ENCODE results near the gene SLC5A10. TPM values are rescaled to one million over a fixed set of nuclear protein-coding genes. Genes with fewer than 3 reads are reported as not detected.

The SLC5A10 gene
- total RNA-seq, 4 donors from 2014 or later = 0.40 to 0.76 (median 0.53) TPM; not detected in 1

DNA sequence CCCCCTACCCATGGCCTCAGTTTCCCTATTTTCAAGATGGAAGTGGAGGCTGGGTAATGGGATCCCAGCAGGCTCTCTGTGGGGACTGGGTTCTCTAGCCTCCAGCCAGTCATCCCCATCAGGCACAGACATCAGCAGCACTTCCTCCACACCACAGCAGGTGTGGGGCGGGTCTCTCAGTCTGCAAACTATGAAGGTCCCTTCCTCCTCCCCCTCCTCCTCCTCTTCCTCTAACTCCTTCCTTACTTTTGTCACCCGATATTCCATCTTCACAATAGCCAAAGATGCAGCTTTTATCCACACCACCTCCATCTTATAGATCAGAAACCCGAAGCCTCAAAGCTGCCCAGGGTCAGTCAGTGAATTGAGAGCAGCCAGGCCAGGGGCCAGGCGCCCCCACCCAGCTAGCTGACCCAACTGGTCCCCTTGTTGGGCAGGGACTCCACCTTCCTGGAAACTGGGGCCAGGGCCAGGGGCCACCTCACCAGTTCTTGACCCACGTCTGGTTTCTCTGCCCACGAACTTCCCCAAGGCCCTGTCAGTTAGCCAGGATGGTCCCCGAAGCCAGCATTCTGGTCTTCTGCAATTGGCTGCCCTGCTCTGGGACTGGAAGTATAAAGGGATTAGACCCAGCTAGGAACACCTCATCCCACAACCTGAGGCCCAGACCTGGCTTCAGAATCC lies 50.1 kb downstream of the SLC5A10 start:
- Histone ChIP-seq H3K36me3 (peaks cover 0 to 16% (median 0%) of the 10 kb centered on the region in 3 donors), H3K27me3 (no peaks in the 10 kb centered on the region), H3K9me3 (no peaks in the 10 kb centered on the region), H3K4me1 (peaks cover 19 to 82% (median 29%) of the 10 kb centered on the region in 3 donors), H3K27ac (peak overlapping the region; percentile 89 to 96 (median 94)), H3K4me3 (peak overlapping the region; percentile 63 to 73 (median 66))
- no peak for TF ChIP-seq POLR2A (IDR thresholded peaks at IDR 0.05)
- WGBS, 2 donors = 11 to 36% methylated on average over 2 of the region's 7 CpGs
- intact Hi-C loops (cut with DNase I) = no loop called here
- no peak for DNase-seq

DNA sequence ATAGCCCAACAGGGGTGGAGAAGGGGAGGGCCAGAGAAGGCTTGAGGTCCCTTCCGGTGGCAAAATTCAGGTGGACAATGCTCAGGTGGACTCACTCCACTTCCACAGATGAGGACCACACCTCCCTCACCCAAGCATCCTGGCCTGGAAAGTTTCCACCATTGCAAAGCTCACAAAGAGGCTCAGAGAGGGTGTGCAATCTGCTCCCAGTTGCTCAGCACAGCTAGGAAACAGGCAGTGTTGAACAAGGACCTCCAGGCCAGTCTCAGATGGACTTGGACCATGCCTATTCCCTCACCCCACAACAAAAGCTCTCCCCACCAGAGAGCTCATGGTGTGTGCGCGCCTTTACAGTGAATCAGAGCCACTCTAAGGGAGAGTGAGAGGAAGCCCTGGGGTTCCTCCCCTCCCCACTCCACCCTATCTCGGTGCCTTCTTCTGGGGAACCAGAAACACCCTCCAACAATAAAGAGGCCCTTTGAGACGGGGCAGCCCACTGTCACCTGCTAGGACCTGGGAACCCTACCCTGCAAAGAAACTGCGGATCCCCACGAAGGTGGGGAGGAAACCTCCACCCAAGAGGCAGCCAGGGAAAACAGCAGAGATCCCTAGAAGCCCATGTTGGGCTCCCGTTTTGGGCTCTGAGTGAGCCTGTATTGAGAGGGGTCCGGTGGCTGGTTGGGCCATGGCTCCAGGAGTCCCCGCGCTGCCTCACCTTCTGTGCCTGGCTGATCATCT lies 51.0 kb downstream of the SLC5A10 start:
- peak overlapping the region; percentile 63 to 73 (median 66) for H3K4me3 ChIP-seq
- DNase-seq = no peak
- WGBS, 2 donors = 47 to 54% methylated on average over 6 to 7 of the region's 11 CpGs
- H3K27me3 ChIP-seq = no peaks in the 10 kb centered on the region
- peak overlapping the region; percentile 89 to 96 (median 94) for H3K27ac ChIP-seq
- intact Hi-C loops (cut with DNase I) = no loop called here
- H3K4me1 ChIP-seq = peaks cover 17 to 73% (median 28%) of the 10 kb centered on the region in 3 donors
- TF ChIP-seq, protein P1, sequence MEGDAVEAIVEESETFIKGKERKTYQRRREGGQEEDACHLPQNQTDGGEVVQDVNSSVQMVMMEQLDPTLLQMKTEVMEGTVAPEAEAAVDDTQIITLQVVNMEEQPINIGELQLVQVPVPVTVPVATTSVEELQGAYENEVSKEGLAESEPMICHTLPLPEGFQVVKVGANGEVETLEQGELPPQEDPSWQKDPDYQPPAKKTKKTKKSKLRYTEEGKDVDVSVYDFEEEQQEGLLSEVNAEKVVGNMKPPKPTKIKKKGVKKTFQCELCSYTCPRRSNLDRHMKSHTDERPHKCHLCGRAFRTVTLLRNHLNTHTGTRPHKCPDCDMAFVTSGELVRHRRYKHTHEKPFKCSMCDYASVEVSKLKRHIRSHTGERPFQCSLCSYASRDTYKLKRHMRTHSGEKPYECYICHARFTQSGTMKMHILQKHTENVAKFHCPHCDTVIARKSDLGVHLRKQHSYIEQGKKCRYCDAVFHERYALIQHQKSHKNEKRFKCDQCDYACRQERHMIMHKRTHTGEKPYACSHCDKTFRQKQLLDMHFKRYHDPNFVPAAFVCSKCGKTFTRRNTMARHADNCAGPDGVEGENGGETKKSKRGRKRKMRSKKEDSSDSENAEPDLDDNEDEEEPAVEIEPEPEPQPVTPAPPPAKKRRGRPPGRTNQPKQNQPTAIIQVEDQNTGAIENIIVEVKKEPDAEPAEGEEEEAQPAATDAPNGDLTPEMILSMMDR (IDR thresholded peaks at IDR 0.05) = no peak
- TF ChIP-seq POLR2A (IDR thresholded peaks at IDR 0.05) = peak in 2 of 4 donors; percentile 26 to 34
- H3K9me3 ChIP-seq = no peaks in the 10 kb centered on the region
- H3K36me3 ChIP-seq = peaks cover 0 to 6% (median 0%) of the 10 kb centered on the region in 3 donors

DNA sequence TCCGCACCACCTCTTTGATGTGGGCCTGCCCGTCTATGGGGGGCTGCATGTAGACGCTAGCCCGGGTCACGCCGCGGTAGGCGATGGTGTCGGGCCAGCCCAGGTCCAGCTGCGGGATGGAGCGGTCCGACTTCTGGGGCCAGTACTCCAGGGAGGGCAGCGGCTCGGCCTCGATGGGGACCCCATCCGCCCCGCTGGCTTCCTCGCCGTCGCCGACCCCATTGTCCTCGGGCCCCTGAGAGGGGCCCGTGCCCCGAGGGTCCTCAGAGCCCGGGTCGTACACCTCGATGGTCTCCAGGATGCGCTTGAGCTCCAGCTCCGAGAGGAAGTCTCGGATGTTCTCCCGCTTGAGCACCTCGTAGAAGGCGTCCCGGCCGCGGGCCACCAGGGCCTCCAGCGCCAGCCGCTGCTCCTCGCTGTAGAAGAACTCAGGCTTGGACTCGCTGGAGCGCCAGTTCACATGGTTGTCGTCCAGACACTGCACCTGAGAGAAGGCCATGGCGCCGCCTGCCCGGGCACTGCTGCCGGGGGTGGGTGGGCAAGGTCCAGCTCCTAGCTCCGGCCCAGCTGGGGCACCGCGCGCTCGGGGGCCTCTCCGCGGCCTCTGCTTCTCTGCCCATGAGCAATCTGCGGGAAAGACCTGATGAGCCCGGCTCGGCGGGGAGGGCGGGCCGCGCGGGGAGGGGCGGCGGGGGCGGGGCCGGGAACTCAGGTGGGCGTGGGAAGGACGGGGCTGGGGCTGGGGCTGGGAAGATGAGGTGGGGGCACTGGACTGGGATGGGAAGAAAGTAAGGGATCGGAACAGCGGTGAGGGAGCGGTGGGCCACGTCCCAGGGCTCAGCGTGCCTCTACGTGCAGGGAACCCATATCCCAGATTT lies 51.8 kb downstream of the SLC5A10 start:
- Histone ChIP-seq H3K27ac (peak overlapping the region; percentile 89 to 96 (median 94)), H3K9me3 (no peaks in the 10 kb centered on the region), H3K36me3 (no peaks in the 10 kb centered on the region), H3K4me1 (peaks cover 9 to 65% (median 20%) of the 10 kb centered on the region in 3 donors), H3K27me3 (no peaks in the 10 kb centered on the region), H3K4me3 (peak overlapping the region; percentile 63 to 73 (median 66))
- intact Hi-C loops (cut with DNase I) = no loop called here
- no peak for DNase-seq
- peak in 1 of 4 donors; percentile 63 for TF ChIP-seq POLR2A (IDR thresholded peaks at IDR 0.05)
- TF ChIP-seq, protein P1 (IDR thresholded peaks at IDR 0.05) = no peak
- WGBS, 2 donors = no CpG with 5 or more reads among the region's 73 CpGs

DNA sequence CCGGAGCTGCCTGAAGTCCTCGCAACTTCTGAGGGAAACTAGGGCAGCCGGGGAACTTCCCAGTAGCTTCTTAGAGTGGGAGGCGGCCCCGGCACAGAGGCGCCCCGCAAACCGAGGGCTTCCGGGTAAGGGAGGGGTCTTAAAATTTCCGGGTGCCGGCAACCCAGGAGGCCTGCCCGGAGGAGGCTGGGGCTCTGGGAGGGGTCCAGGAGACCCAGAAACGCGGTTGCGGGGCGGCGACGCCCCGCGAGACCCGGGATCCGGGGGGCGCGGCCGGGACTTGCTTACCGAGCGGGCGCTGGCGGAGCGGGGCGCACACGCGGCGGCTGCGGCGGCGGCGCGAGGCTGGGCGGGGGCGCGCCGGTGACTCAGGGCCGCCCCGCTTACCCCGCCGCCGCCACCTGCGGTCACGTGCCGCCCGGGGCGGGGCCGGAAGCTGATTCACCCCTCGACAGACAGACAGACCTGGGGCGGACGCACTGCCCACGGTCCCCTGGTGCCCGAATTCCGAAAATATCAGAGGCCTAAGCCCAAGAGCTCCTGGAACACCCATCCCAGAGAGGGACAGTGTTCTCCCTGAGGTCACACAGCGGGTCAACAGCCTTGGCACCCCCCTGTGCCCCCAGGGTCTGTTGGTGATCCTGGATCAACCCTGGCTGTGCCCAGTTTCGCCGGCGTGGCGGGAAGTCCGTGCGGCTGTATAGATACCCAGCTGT lies 52.6 kb downstream of the SLC5A10 start, which contains the start of gene FAM83G:
Gene FAM83G (minus strand): TSS at position 344 of the 716 bp plus-strand sequence. CDS start 723 bp downstream, outside the sequence.
- TF ChIP-seq, protein P1 (IDR thresholded peaks at IDR 0.05) = peak in 1 of 6 experiments; percentile 11
- peak in 2 of 4 donors; percentile 42 to 51 for TF ChIP-seq POLR2A (IDR thresholded peaks at IDR 0.05)
- H3K27ac ChIP-seq = peak within 1 kb of the TSS; percentile 89 to 96 (median 94)
- H3K9me3 ChIP-seq = no peaks in the 10 kb centered on the region
- peak within 1 kb of the TSS; percentile 63 to 73 (median 66) for H3K4me3 ChIP-seq
- DNase-seq = peak; percentile 15
- H3K27me3 ChIP-seq = no peaks in the 10 kb centered on the region
- WGBS, 2 donors = 1% methylated on average over 15 of the region's 67 CpGs; no CpG with 5 or more reads in 1 of the 2 donors
- H3K36me3 ChIP-seq = no peaks in the 10 kb centered on the region
- intact Hi-C loops (cut with DNase I) = no loop called here
- H3K4me1 ChIP-seq = peaks cover 8 to 57% (median 13%) of the 10 kb centered on the region in 3 donors

Data from esophagus squamous epithelium (tissue), 5 donors.